K562 (cell line): ENCODE data around the gene DSG1.

Experiments
- BACH1 ChIP-seq: fragments of 200-800 bp; sonication (Bioruptor generic); IDR thresholded peaks from 2 replicates; pipeline ENCODE4 v1.6.1; 2016; ENCODE audit warnings: missing genetic modification characterization, missing compliant biosample characterization
- CTBP1 ChIP-seq: fragments of 450-650 bp; IDR thresholded peaks from 2 replicates; pipeline ENCODE4 v1.6.1; 2016; ENCODE audit warnings: borderline replicate concordance
- CTCF ChIP-seq, 3 experiments: IDR thresholded peaks in 2 of 3; conservative IDR thresholded peaks in 1 of 3; 2 replicates each; pipeline ENCODE4 v1.5.1; 2011 to 2012; ENCODE audit warnings: low read length in 3 of 3, mild to moderate bottlenecking in 3 of 3, control low read depth in 2 of 3, improper control_type of control experiment in 1 of 3, inconsistent platforms in 1 of 3, low read depth in 1 of 3, mixed read lengths in 1 of 3, moderate library complexity in 1 of 3; ENCODE audit not compliant: insufficient read depth in 2 of 3
- FOXJ3 ChIP-seq: sonication (generic); formaldehyde crosslinking; IDR thresholded peaks from 2 replicates; pipeline ENCODE4 v1.4.0; 2020; ENCODE audit warnings: mild to moderate bottlenecking, missing genetic modification reagents
- GATA2 ChIP-seq: sonication (generic); formaldehyde crosslinking; IDR thresholded peaks from 2 replicates; pipeline ENCODE4 v1.4.0; 2020; ENCODE audit warnings: mild to moderate bottlenecking, missing genetic modification reagents
- MCM7 ChIP-seq, 2 experiments: fragments of 450-650 bp; IDR thresholded peaks; 2 replicates each; pipeline ENCODE4 v1.6.1; 2016 to 2018
- NBN ChIP-seq: fragments of 450-650 bp; IDR thresholded peaks from 2 replicates; pipeline ENCODE4 v1.6.1; 2016; ENCODE audit warnings: low read depth, mild to moderate bottlenecking
- POLR2A ChIP-seq: fragments of 450-650 bp; conservative IDR thresholded peaks from 2 replicates; pipeline ENCODE4 v1.6.1; 2016
- ZNF12 ChIP-seq: sonication (generic); formaldehyde crosslinking; IDR thresholded peaks from 2 replicates; pipeline ENCODE4 v1.4.0; 2020; ENCODE audit warnings: mild to moderate bottlenecking, missing genetic modification reagents
- ZNF644 ChIP-seq: fragments of 200-800 bp; sonication (Bioruptor generic); IDR thresholded peaks from 2 replicates; pipeline ENCODE4 v1.6.1; 2016; ENCODE audit warnings: low read depth, missing genetic modification characterization, missing compliant biosample characterization

GRCh38 chr18:31343454-31343853 is 25.5 kb downstream of the DSG1 start:
- no peak for TF ChIP-seq CTBP1
- no peak for TF ChIP-seq BACH1 (tag)
- TF ChIP-seq FOXJ3: no peak
- no peak for TF ChIP-seq GATA2 (CRISPR knock-in tag)
- no peak for TF ChIP-seq NBN
- no peak for TF ChIP-seq CTCF (IDR thresholded peaks at IDR 0.05 in 2 of 3, conservative IDR thresholded peaks at IDR 0.05 in 1 of 3; ENCODE audit: insufficient read depth in 2 of 3, low read depth in 1 of 3, low read length in 3 of 3)
- TF ChIP-seq MCM7 (IDR thresholded peaks at IDR 0.05): no peak
- TF ChIP-seq POLR2A: no peak
- TF ChIP-seq ZNF644 (tag): no peak
- TF ChIP-seq ZNF12 (CRISPR knock-in tag): no peak
